Gastroesophageal sphincter (tissue), 4 donors: ENCODE measurements around the gene STIL. TPM values are rescaled to one million over a fixed set of nuclear protein-coding genes. Genes with fewer than 3 reads are reported as not detected.
"Not testable (repeated sequence)": the region's sequence is repeated elsewhere in the genome, so short reads cannot be mapped to it uniquely, and the experiment has no call there.

ENCODE experiments used
- ATAC-seq: fragments of 150-250 bp; one replicate; pipeline ENCODE4 v1.9.1; 2016; ENCODE audit warnings: mild to moderate bottlenecking, moderate library complexity
- H3K27ac ChIP-seq, 4 donors: fragments of 200-600 bp; sonication (generic) in 3 of 4; 1 replicate in 3 of 4; 2 replicates in 1 of 4; pipeline ENCODE4 v1.5.1; 2016 to 2019
- H3K27me3 ChIP-seq: fragments of 200-600 bp; sonication (generic); one replicate; pipeline ENCODE4 v1.5.1; 2019
- H3K36me3 ChIP-seq, 2 donors: fragments of 200-600 bp; sonication (generic); one replicate each; pipeline ENCODE4 v1.5.1; 2019; ENCODE audit warnings: control low read depth in 1 of 2
- H3K4me1 ChIP-seq, 3 donors: fragments of 200-600 bp; sonication (generic); 1 replicate in 2 of 3; 2 replicates in 1 of 3; pipeline ENCODE4 v1.5.1; 2016 to 2019; ENCODE audit warnings: control low read depth in 2 of 3
- H3K4me3 ChIP-seq, 2 donors: fragments of 200-600 bp; sonication (generic); one replicate each; pipeline ENCODE4 v1.5.1; 2019; ENCODE audit warnings: mild to moderate bottlenecking in 1 of 2, moderate library complexity in 1 of 2
- H3K9me3 ChIP-seq, 3 donors: fragments of 200-600 bp; sonication (generic); one replicate each; pipeline ENCODE4 v1.5.1; 2017 to 2019; ENCODE audit warnings: control low read depth in 2 of 3
- EP300 ChIP-seq: sonication (generic); formaldehyde crosslinking; IDR thresholded peaks from one replicate; pipeline ENCODE4 v1.6.1; 2017; ENCODE audit warnings: antibody characterized with exemption, mild to moderate bottlenecking
- POLR2A ChIP-seq, 2 donors: fragments of 450-650 bp; IDR thresholded peaks; one replicate each; pipeline ENCODE4 v1.6.1; 2017; ENCODE audit warnings: antibody characterized with exemption in 2 of 2, mild to moderate bottlenecking in 2 of 2, moderate library complexity in 1 of 2
- POLR2AphosphoS5 ChIP-seq: sonication (generic); formaldehyde crosslinking; IDR thresholded peaks from one replicate; pipeline ENCODE4 v1.6.1; 2017; ENCODE audit warnings: antibody characterized with exemption
- WGBS, 2 donors: methylation state at CpG; one replicate each; pipeline ENCODE4 v1.1.5; 2018; ENCODE audit warnings: low coverage in 1 of 2; 5-methylcytosine and 5-hydroxymethylcytosine counted together
- total RNA-seq, 4 donors: library from RNA; depleted of rRNA; stranded (reverse); fragments of >200 nt; gene quantifications; one replicate each; pipeline ENCODE4 v1.1.0, GENCODE V29; 2016
- TF ChIP-seq, protein P1 (sequence below), 4 experiments: fragments of 200-600 bp in 2 of 4; fragments of 450-650 bp in 2 of 4; sonication (generic) in 1 of 4; IDR thresholded peaks; one replicate each; pipeline ENCODE4 v1.5.1; 2017 to 2019; ENCODE audit warnings: antibody characterized with exemption in 4 of 4, mild to moderate bottlenecking in 2 of 4, moderate library complexity in 2 of 4

Gene STIL
- 1 to 10 TPM in 1 of 4 donors, under 1 TPM in 3; 0.40 to 2.5 (median 0.83) TPM for total RNA-seq

DNA sequence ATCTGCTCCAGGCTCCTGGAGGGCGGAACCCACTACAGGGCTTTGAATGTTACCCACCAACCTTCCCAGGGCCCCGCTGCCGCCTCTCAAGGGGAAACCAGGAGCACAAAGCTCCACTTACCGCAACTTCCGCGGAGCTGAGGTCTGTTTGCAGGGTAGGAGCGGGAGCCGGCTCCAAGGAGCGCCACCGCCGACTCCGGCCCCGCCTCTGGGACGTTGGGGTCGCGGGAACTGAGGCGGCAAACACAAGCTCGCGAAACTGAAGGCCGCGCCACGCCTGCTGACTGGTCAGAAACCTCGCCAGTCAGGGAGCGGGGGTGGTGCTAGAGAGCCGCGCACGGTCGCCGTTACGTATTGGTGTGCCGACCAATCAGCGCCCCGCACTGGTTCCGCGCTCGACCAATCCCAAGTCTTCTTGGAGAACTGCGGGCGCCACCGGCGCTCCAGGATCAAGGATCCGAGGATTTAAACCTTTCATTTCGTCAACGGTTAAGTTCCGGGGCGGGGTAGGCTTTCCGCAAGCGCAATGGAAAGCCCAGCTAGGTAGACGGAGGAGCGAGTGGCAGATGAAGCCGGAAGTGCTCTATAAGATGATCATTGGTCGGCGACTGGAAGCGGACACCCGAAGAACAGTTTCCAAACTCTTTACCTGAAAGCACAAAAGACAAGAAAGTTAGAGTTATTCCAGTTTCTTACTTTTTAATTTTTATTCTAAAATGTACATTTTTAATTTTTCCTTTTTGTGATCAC lies at the start of gene STIL:
TSS of gene STIL (minus strand) at position 233 of the 750 bp plus-strand sequence. CDS start 3,828 bp downstream, outside the sequence.
- whole genome bisulfite sequencing, 2 donors: 0 to 2% methylated on average over 7 to 22 of the region's 54 CpGs

DNA sequence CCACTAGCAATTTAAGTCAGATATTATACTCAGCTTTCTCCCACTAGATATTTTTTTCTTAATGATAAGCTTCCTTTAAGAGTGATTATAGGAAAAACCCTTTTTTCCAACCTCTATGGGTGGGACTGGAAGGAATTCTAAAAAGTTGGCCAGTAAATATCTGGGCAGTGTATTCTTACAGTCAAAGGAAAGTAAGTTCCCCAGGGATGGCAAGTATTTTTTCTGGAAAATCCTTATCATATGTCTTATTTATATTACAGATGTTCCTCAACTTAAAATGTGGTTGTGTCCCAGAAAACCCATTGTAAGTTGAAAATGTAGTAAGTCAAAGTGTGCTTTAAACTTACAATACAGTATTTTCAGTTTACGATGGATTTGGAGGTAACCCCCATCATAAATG lies 48.9 kb upstream of the STIL start:
- no peaks in the 10 kb centered on the region for H3K9me3 ChIP-seq
- no peak for TF ChIP-seq POLR2A (IDR thresholded peaks at IDR 0.05)
- TF ChIP-seq, protein P1, sequence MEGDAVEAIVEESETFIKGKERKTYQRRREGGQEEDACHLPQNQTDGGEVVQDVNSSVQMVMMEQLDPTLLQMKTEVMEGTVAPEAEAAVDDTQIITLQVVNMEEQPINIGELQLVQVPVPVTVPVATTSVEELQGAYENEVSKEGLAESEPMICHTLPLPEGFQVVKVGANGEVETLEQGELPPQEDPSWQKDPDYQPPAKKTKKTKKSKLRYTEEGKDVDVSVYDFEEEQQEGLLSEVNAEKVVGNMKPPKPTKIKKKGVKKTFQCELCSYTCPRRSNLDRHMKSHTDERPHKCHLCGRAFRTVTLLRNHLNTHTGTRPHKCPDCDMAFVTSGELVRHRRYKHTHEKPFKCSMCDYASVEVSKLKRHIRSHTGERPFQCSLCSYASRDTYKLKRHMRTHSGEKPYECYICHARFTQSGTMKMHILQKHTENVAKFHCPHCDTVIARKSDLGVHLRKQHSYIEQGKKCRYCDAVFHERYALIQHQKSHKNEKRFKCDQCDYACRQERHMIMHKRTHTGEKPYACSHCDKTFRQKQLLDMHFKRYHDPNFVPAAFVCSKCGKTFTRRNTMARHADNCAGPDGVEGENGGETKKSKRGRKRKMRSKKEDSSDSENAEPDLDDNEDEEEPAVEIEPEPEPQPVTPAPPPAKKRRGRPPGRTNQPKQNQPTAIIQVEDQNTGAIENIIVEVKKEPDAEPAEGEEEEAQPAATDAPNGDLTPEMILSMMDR (IDR thresholded peaks at IDR 0.05): no peak
- no peak for TF ChIP-seq EP300
- TF ChIP-seq POLR2AphosphoS5: no peak
- 83 to 100% methylated on average over 1 of the region's 1 CpG for WGBS, 2 donors
- ATAC-seq: no peak
- no peak overlapping the region for H3K27ac ChIP-seq
- H3K27me3 ChIP-seq: no peaks in the 10 kb centered on the region
- H3K4me3 ChIP-seq: no peak overlapping the region
- no peaks in the 10 kb centered on the region for H3K36me3 ChIP-seq
- H3K4me1 ChIP-seq: no peaks in the 10 kb centered on the region

More for the DNA sequence above, at the start of gene STIL:
- Histone ChIP-seq H3K4me3 (peak within 1 kb of the TSS; percentile 33 to 66), H3K27me3 (no peaks in the 10 kb centered on the region), H3K36me3 (no peaks in the 10 kb centered on the region), H3K9me3 (no peaks in the 10 kb centered on the region), H3K4me1 (peaks cover 0 to 15% (median 5%) of the 10 kb centered on the region in 3 donors), H3K27ac (peak within 1 kb of the TSS; percentile 61 to 82 (median 78))
- TF ChIP-seq EP300 (no peak), POLR2A (IDR thresholded peaks at IDR 0.05) (no peak), POLR2AphosphoS5 (peak; percentile 65)
- ATAC-seq: peak; percentile 100

DNA sequence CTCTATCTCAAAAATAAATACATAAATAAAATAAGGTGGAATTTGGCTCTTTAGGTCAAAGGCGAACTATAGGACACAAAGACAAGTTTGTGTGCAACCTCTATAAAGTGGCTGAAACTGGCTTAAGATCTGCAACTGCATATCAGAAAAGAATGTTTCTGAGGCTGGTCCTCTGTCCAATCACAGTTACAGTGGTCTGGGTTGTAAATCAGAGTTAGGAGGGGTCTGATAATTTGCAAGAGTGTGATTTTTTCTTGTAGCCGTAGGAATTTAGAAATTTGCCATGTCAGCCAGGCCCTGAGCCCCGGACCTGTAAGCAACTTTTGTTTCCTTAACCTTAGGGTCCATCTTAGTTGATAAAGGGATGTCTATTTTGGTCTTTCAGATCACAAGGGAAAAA lies 47.4 kb upstream of the STIL start:
- H3K27me3 ChIP-seq: no peaks in the 10 kb centered on the region
- H3K4me3 ChIP-seq: no peak overlapping the region
- ATAC-seq: no peak
- TF ChIP-seq, protein P1 (IDR thresholded peaks at IDR 0.05): no peak
- TF ChIP-seq POLR2AphosphoS5: no peak
- no peak for TF ChIP-seq EP300
- H3K4me1 ChIP-seq: peaks cover 0 to 5% (median 0%) of the 10 kb centered on the region in 3 donors
- H3K27ac ChIP-seq: no peak overlapping the region
- H3K9me3 ChIP-seq: no peaks in the 10 kb centered on the region
- 59 to 84% methylated on average over 3 of the region's 3 CpGs for WGBS, 2 donors
- H3K36me3 ChIP-seq: no peaks in the 10 kb centered on the region

DNA sequence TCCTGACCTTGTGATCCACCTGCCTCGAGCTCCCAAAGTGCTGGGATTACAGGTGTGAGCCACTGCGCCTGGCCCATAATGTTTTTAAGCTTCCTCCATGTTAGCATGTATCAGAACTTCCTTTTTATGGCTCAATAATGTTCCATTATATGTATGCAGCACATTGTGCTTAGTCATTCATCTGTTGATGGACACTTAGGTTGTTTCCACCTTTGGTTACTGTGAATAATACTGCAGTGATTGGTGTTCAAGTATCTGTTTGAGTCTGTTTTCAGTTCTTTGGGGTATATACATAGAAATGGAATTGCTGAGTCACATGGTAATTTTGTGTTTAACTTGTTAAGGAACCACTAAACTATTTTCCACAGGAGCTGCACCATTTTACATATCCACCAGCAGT lies 37.4 kb upstream of the STIL start:
- WGBS, 2 donors: 96 to 100% methylated on average over 2 of the region's 2 CpGs
- H3K4me3 ChIP-seq: no peak overlapping the region
- no peak for TF ChIP-seq EP300
- TF ChIP-seq POLR2A (IDR thresholded peaks at IDR 0.05): no peak
- no peak for TF ChIP-seq POLR2AphosphoS5
- H3K27ac ChIP-seq: no peak overlapping the region
- H3K9me3 ChIP-seq: no peaks in the 10 kb centered on the region
- ATAC-seq: no peak
- peaks cover 0 to 5% (median 0%) of the 10 kb centered on the region in 3 donors for H3K4me1 ChIP-seq
- peaks cover 0 to 16% of the 10 kb centered on the region in 2 donors for H3K36me3 ChIP-seq
- H3K27me3 ChIP-seq: no peaks in the 10 kb centered on the region

DNA sequence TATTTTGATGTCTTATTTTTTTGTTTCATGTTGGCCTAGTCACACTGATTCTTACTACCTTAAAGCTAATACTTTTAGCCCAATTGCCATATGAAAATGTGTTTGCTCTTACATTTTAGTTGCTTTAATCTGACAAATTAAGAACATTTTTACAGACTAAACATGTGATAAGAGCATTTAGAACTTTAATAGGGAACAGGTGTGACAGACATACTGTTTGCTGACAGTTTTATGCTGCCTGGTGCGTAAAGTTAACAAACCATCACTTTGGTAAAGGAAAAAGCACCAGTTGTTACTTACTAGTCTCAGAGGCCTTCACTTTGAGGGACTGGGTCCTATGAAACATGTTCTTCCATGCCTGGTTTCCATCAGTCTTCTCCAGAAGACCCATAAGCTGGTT lies 34.3 kb upstream of the STIL start:
- Histone ChIP-seq H3K4me1 (no peaks in the 10 kb centered on the region), H3K4me3 (no peak overlapping the region), H3K27ac (no peak overlapping the region), H3K9me3 (no peaks in the 10 kb centered on the region), H3K27me3 (no peaks in the 10 kb centered on the region), H3K36me3 (peaks cover 0 to 16% of the 10 kb centered on the region in 2 donors)
- WGBS, 2 donors: 100% methylated on average over 1 of the region's 1 CpG
- TF ChIP-seq, protein P1 (IDR thresholded peaks at IDR 0.05): no peak
- TF ChIP-seq POLR2AphosphoS5: no peak
- no peak for TF ChIP-seq POLR2A (IDR thresholded peaks at IDR 0.05)
- TF ChIP-seq EP300: no peak
- no peak for ATAC-seq

DNA sequence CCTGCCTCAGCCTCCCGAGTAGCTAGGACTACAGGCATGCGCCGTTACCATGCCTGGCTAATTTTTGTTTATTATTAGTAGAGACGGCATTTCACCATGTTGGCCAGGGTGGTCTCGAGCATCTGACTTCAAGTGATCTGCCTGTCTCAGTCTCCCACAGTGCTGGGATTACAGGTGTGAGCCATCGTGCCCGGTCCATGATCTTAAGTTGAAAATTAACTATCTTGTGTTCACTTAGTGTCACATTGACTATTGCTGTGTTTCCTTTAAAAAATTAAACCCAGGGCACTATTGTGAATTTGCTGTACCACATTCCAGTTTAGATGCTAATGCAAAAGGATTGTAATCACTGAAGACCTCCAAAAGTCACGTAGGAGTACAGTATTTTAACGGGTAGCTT lies 33.8 kb upstream of the STIL start:
- Histone ChIP-seq H3K9me3 (no peaks in the 10 kb centered on the region), H3K27me3 (no peaks in the 10 kb centered on the region), H3K27ac (no peak overlapping the region), H3K36me3 (peaks cover 0 to 16% of the 10 kb centered on the region in 2 donors), H3K4me3 (no peak overlapping the region), H3K4me1 (no peaks in the 10 kb centered on the region)
- WGBS, 2 donors: 87 to 96% methylated on average over 5 to 8 of the region's 9 CpGs
- TF ChIP-seq POLR2A (IDR thresholded peaks at IDR 0.05): no peak
- TF ChIP-seq, protein P1 (IDR thresholded peaks at IDR 0.05): no peak
- ATAC-seq: no peak

DNA sequence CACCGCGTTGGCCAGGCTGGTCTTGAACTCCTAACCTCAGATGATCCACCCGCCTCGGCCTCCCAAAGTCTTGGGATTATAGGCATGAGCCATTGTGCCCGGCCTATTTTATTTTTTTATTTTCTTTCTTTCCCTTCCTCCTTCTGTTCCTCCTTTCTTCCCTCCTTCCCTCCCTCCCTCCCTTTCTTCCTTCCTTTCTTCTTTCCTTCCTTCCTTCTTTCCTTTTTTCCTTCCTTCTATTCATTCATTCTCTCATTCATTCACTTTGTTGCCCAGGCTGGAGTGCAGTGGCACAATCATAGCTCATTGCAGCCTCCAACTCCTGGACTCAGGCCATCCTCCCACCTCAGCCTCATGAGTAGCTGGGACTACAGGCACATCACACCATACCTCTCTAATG lies 33.0 kb upstream of the STIL start:
- H3K27me3 ChIP-seq, H3K9me3 ChIP-seq, H3K4me3 ChIP-seq, H3K27ac ChIP-seq, H3K4me1 ChIP-seq, ATAC-seq: not testable (repeated sequence)
- WGBS, 2 donors: 97 to 100% methylated on average over 3 to 5 of the region's 5 CpGs
- H3K36me3 ChIP-seq: peaks cover 0 to 16% of the 10 kb centered on the region in 2 donors
